HG03060 (cell line): Measurements from ENCODE around the gene PLSCR1.
"Not testable (repeated sequence)": the region's sequence is repeated elsewhere in the genome, so short reads cannot be mapped to it uniquely, and the experiment has no call there.

Experiments
- ATAC-seq: cut with Tn5 transposase; IDR thresholded peaks from one replicate; pipeline ENCODE4 v1.9.1; 2021; ENCODE audit warnings: low read depth, moderate number of reproducible peaks; ENCODE audit not compliant: unreplicated experiment

The PLSCR1 gene

DNA sequence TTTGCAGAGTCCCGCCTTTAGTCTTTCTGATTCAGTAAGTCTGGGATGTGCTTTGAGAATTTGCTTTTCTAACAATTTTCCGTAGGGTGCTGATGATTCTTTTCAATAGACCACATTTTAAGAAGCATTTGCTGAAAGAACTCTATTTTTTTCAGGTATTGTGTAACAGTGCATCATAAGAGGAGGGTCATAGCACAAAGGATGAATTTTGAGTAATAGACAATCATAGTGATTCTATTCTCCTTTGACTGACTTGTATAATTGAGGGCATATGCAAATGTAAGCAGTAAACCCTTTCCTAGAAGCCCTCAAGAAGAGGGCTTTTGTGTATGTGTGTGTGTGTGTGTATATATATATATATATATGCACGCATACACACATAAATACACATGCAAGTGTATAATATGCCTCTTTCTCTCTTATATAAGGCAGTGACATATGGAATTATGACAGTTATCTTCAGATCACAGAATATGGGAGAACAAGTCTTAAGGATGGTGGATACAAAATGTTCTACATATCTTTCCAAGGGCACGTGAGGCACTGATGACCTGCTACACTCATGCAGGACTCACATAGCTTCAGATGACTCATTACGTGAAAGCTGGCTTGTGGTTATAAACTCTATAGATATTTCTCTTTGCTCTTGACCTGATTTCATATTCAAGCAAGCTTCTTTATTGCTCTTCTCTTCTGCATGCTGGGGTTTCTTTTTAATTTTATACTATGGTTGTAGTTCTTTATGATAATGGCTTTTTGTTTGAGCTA is 6.5 kb upstream of the PLSCR1 start:
- peak; percentile 94 for ATAC-seq

DNA sequence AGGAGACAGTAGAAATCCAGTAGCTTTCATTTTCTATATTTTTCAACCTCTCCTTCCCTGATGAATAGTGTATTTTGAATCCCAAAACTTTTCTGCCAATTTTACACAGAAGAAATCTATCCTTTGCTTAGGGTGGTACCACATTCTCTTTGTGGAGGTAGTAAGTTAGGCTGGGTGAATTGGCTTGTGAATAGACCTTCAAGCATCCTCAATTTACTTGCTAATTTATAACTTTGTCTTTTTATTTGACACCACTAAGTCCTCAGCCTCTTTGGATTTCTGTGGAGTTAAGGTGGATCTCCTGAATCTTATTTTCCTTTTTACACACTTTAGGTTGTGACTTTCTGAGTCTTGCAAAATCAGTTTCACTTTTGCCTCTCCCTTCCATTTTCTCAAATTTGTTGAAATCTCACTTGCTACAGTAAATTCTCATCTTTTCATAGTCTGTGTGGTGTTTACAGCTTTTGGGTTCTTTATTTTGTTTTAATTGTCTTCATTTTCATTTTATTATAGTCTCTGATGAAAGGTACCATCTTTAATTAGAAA is 5.7 kb upstream of the PLSCR1 start:
- no peak for ATAC-seq

DNA sequence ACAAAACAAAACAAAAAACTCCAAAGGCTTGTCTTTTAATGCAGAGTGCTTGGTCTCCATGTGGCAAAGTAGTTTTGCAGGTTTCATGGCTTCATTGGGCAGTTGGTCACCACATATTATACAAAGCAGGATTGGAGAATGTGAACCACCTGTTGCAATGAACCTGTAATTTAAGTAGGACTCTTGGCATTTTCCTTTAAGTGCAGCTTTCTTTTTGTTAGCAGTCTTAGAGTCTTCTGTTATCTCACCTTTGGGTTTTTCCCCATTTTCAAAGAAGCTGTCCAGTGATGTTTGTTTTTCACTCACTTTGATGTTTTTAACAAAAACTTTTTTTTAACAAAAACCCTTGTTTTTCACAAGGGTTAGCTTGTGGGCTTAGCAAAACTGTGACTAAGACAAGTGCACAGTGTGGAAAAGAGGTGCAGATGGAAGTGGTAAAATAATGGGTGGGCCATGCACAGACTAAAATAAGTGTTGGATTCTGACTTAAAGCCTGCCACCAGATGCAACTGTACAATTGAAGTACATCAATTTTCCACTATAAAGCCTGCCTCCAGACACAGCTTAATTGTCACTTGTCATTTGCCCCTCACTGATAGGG is 2.9 kb upstream of the PLSCR1 start:
- no peak for ATAC-seq

DNA sequence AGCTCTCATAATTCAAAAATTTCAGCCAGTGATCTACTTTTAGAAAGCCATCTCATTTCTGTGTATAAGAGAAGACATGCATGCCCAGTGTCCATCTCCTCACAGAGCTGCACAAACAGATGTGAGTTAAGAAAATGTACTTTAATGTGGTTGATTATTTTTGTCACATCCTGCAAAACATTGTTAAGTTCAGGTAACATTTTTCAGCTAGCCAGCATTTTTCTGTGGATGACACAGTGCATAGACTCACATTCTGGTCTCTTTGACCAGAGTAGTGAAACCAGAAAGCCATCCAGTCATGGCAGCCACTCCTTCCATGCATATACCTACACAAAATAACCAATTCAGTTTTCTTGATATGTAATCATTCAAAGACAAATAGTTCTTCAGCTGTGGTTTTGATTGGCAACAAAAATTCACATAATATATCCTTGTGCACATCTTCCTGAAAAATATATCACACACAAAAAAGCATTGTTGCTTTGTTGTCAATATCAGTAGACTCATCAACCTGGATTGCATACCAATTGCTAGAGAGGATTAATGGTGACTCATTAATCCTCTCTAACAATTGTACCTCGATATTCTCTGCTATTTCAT is 2.1 kb upstream of the PLSCR1 start:
- no peak for ATAC-seq

DNA sequence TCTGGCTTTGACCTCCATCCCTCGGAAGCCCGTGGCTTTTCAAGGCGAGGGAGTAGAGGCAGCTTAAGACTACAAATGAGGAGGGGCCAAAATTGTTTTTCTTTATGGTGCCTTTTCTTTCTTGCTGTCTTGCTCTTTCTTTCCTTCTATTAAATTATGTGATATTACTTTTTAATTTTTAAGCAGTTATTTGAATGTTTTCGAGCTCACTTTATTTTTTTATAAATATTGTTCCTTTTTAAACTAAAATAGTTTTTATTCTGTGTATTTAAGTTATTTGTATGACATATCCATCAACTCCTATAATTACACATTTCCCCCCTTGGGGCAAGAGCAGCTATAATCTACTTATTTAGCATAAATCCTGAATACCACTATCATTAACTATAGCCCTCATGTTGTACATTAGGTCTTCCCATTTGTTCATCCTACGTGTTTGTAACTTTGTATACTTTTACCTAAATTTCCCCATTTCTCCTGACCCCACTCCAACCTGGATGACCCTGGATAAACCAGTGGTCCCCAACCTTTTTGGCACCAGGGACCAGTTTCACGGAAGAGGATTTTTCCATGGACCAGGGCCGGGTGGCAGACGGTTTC is 622 bp upstream of the PLSCR1 start:
- no peak for ATAC-seq

DNA sequence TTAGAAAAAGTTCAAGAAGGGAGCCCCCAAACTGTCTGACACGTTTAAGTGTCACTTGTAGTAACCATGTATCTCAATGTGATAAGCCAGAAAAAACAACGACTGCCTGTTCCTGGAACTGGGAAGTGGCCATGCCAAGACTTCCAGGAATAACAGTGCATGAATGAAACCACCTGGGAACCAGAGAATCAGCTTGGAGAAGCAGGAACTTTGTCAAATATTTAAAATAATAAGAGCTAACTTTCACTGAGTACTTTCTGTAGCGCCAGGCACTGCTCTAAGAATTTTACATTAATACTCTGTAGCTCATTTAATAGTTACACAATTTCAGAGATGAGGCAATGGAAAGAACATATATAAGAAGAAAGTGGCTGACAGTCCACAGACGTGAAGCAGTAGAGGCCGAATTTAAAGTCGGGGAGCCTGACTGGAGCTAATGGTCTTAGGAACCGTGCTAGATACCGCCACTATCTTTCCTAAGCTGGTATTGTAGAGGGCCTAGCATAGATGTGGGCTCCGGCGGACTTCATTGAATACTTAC is 876 bp downstream of the PLSCR1 start:
- no peak for ATAC-seq

DNA sequence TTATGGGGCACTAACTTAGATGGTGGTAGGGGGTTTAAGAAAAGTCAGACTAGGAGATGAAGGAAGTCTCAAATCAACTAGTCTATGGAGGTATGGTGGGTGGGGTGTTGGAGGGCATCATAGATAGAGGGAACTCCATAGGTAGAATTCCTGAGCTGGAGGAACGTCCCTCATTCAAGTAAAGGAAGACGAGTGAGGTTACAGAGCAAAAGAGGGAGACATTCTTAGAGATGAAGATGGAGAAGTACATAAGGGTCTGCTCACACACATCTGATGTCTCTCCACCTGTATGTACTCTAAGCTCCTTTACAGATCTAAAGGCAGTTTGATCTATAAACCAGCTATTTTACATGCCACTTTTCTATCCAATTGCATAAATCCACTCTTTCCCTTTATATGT is 1.4 kb downstream of the PLSCR1 start:
- ATAC-seq = no peak

DNA sequence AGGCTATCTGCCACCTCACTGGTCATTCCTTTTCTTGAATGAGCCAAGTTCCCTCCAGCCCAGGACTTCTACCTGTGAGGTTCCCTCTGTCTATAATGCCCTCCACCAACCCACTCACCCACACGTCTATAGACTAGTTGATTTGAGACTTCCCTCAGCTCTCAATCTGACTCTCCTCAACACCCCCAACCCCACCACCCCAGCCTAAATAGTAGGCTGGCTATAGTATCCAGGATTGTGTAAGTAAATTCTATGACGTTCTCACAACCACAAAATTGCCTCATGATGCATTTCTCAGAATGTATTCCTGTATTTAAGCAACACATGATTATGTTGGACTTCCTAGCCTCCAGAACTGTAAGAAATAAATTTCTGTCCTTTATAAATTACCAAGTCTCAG is 2.2 kb downstream of the PLSCR1 start:
- no peak for ATAC-seq

DNA sequence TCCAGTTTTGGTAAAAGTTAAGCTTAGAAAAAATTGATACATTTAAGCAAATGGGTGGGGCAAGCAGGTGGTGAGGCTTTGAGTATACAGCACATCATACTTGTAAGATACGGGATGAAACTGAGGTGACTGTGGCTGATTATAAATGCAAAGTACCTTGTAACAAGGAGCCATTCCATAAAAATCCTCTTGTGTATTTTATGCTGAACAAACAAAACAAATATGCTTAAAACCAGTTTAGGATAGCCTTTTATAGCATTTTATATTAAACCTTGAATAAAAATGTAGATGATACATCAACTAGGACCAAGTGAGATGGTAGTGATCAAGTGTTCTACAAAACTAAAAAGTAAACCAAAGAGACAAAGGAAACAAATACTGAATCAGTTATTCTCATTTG is 3.4 kb downstream of the PLSCR1 start:
- no peak for ATAC-seq

DNA sequence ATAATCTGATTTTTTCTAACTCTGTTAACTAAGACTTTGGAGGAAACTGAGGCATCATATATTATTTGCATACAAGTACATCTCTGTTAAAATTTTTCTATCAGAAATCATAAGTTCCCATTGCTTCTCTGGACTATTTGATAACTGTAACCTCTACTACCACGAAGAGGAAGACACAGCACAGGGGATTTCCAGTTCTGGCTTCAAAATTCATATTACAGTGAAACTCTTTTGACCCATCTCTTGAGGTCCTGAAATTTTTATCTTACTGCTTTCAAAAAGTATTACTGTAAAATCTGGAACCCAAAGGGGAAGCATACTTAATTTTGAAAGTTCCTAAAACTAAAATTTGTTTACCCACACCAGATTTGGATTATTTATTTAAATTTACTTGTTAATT is 4.2 kb downstream of the PLSCR1 start:
- no peak for ATAC-seq

DNA sequence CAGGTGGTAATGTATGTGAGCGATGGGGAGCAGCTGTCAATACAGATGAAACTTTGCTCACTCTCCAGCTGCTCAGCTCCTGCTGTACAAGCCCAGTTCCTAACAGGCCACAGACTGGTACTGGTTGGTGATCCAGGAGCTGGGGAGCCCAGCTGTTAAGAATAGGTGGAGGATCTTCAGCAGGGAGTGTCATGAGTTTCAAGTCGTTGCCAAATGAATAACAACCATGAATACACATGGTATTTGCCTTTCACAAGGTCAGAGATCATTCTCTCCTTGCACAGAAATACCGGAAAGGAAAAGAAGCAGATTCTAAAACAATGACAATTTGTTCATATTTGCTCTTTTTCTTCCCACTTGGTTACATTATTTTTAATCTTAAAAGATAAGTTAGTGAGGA is 5.1 kb downstream of the PLSCR1 start:
- ATAC-seq = no peak

DNA sequence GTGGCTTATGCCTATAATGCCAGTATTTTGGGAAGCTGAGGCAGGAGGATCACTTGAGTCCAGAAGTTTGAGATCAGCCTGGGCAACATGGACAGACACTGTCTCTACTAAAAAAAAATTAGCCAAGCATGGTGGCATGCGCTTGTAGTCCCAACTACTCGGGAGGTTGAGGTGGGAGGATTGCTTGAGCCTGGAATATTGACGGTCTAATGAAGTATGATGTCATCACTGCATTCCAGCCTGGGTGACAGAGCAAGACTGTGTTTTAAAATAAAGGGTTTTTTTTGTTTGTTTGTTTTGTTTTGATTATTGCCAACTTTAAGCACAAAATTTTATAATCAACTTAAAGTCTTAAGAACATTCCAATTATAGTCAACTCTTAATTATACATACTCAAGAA is 6.8 kb downstream of the PLSCR1 start:
- no peak for ATAC-seq

DNA sequence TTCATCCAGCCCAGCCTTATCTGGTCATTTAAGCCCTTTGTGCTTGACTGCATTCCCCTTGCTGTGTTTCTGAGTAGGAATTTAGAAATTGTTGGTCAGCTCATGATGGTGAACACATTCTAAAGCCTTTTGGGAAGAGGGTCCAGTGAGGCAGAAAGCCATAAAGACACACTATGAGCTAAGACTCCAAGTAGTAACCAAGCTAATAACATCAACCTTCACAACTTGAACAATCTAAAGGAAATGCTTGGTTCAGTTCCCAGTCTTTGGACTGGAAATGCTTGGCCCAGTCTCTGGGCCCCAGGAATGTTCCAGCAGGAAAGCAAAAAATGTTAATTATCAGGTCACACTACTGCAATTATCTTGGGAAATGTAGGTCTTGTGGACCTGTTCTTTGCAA is 7.7 kb downstream of the PLSCR1 start:
- ATAC-seq = no peak

DNA sequence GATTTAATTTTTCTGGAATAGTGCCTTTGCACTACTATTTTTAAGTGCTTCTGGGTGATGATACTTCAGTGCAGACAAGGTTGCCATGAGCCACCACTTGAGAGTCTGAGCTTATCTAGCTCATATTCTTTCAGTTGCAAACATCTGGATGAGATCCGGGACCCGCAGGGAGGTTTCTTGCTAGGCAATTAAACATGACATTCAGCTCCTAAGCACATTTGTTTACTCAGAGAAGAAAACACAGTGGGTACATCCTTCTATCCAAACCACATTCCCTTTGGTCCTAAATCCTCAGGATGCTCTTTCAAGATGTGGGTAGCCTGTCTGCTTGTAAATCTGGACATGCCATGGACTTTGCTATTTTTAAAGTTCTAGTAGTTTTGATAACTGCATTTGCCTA is 12.0 kb downstream of the PLSCR1 start:
- no peak for ATAC-seq

DNA sequence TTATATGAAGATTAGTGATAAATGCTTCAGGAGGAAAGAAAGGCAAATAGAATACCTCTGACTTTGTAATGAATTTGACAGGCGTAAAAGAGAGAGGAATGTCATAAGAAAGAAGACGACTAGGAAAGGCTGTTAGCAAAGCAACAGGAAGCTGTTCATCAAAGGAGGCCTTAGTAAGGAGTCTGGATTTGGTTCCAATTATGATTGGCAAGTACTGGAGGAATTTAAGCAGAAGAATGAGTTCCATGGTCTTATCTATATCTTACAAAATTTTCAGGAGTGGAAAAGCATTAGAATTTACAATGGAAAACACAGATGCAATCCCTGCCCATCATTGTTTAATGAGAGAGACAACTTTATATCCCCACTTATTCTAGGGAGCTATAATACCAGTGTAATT is 13.8 kb downstream of the PLSCR1 start:
- ATAC-seq = no peak

DNA sequence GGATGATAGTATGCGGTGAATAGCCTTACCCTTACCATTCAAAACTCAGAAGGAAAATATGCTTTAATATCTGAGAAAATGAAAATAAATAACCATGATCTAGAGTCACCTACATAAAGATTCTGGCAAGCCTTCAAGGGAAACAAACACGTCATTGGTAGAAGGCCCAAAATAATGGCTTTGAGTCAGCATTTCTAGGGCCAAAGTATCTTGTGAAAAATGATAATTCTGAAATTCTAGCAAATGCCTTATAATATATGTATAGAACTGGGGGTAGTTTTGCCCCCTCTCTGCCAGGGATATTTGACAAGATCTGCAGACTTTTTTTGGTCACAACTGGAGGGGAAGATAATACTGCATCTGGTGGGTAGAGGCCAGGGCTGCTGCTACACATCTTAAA is 15.4 kb downstream of the PLSCR1 start:
- no peak for ATAC-seq

DNA sequence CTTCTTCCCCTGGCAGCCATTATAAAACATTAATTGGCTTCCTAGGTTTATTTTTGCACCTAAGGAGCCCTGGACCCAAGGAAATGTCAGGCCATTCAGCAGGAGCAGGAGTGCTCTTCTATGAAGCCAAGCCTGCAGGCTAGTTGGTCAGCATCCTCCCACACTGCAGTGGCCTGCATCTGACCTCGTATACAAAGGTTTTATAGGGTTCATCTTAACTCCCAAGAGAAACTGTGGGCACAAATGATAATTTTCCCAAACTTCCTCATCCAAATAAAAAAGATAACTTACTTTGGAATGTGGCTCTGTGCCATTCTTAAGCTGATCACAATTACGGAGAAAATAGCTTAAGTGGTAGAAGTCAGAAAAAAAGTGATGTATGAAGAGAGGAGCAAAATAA is 19.4 kb downstream of the PLSCR1 start:
- ATAC-seq = no peak

DNA sequence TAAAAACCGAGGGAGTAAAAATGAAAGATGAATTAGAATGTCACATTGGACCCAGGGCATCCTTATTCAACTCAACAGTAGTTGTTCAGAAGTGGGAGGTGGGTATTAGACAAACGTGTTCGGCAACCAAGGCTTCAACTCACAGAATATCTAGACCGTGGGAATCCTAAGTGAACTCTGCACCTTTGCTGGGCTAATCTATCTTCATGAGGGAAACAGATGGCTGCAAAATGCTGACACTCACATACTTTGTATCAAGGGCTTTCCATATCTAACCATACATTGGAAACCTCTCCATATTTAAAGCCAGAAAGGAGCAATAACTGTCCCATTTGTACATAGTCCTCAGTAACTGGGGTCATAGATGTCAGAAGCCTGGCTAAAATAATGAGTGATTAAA is 20.9 kb downstream of the PLSCR1 start:
- no peak for ATAC-seq

DNA sequence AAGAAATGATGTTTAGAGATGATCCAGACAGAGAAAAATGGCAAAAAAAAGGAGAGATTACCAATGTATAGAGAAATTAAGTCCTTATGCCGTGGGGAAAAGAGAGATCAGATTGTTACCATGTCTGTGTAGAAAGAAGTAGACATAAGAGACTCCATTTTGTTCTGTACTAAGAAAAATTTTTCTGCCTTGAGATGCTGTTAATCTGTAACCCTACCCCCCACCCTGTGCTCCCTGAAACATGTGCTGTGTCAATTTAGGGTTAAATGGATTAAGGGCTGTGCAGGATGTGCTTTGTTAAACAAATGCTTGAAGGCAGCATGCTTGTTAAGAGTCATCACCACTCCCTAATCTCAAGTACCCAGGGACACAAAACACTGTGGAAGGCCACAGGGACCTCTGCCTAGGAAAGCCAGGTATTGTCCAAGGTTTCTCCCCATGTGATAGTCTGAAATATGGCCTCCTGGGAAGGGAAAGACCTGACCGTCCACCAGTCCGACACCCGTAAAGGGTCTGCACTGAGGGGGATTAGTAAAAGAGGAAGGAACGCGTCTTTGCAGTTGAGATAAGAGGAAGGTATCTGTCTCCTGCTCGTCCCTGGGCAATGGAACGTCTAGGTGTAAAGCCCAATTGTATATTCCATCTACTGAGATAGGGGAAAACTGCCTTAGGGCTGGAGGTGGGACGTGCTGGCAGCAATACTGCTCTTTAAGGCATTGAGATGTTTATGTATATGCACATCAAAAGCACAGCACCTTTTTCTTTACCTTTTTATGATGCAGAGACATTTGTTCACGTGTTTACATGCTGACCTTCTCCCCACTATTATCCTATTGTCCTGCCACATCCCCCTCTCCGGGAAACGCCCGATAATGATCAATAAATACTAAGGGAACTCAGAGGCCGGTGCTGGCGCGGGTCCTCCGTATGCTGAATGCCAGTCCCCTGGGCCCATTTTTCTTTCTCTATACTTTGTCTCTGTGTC is 21.9 kb downstream of the PLSCR1 start:
- not testable (repeated sequence) for ATAC-seq

DNA sequence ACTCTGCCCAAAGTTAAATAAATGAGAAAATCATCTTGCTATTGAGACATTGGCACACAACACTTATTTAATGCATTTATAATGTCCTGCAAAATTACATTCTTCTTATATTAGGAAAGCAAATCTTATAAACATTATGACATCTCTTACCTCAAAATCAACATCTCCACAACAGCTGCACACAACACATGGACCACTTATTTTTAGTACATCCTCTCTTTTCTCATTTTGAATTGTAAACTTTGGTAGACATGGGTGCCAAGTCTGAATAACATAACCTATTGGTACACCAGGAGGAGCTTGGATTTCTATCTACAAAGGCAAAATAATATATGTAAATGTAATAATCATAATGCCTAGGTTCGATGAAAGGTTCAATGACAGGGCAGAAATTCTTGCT is 23.0 kb downstream of the PLSCR1 start:
- ATAC-seq = no peak
